ENCODE results near the gene GPR141. TPM values are rescaled to one million over a fixed set of nuclear protein-coding genes. Genes with fewer than 3 reads are reported as not detected.

GPR141 gene
- total and polyA plus RNA-seq, 12 donors: 0.17 to 2.2 (median 0.91) TPM; not detected in 3

DNA sequence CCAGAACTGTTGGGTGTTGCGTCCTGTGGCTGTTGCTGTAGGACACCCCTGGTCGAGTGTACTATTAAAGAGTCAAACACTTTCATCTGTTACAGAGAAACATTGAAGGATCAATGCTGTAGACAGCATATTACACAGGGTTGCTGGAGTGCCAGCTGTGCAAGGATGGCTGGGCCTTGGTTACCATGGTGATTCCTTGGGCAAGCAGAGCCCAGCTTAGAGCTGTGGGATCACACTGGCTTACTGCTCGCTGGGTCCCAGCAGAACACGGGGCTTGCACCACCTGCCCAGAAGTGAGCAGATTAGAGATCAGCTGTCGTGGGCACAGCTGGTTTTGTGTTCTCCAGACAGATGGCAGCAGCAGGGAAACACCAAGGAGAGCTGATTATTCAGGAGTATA lies 76.0 kb downstream of the GPR141 start:
- intact Hi-C loops (cut with DNase I): no loop called here
- DNase-seq: no peak
- WGBS, 4 donors: 59 to 66% (median 61%) methylated on average over 5 of the region's 5 CpGs
- Histone ChIP-seq H3K4me3 (no peak overlapping the region), H3K4me1 (replicated peaks in 1 of 2) (no peaks in the 10 kb centered on the region), H3K9me3 (replicated peaks in 1 of 3) (no peaks in the 10 kb centered on the region), H3K36me3 (replicated peaks in 1 of 2) (no peaks in the 10 kb centered on the region), H3K27ac (no peak overlapping the region), H3K27me3 (no peaks in the 10 kb centered on the region)
- TF ChIP-seq POLR2A (IDR thresholded peaks at IDR 0.05) (no peak), CTCF (IDR thresholded peaks at IDR 0.05) (no peak)

DNA sequence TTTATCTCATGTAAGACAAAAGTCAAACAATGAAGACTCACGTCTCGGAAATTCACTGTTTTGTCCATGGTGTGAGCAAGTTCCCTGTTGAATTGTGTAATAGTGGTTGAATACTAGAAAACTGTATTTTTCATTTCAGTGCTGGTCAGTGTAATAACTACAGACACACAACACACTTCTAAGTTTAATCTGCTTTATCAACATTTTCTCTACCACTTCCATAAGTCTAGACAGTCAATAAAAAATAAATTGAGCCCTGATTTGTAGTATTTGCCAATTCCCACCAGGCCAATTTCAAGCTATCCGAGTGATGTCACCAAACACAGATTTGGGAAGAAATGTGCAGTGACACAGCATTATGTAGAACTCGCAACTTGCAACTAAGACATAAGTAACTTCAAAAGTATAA lies 81.9 kb downstream of the GPR141 start:
- no peaks in the 10 kb centered on the region for H3K9me3 ChIP-seq (replicated peaks in 1 of 3)
- intact Hi-C loops (cut with DNase I): no loop called here
- WGBS, 4 donors: 64 to 82% (median 74%) methylated on average over 4 of the region's 4 CpGs
- TF ChIP-seq POLR2A (IDR thresholded peaks at IDR 0.05) (no peak), CTCF (IDR thresholded peaks at IDR 0.05) (no peak)
- peak overlapping the region in 1 of 5 donors; percentile 21 for H3K27ac ChIP-seq
- no peaks in the 10 kb centered on the region for H3K4me1 ChIP-seq (replicated peaks in 1 of 2)
- no peak for DNase-seq
- H3K4me3 ChIP-seq: no peak overlapping the region
- no peaks in the 10 kb centered on the region for H3K36me3 ChIP-seq (replicated peaks in 1 of 2)
- H3K27me3 ChIP-seq: no peaks in the 10 kb centered on the region

DNA sequence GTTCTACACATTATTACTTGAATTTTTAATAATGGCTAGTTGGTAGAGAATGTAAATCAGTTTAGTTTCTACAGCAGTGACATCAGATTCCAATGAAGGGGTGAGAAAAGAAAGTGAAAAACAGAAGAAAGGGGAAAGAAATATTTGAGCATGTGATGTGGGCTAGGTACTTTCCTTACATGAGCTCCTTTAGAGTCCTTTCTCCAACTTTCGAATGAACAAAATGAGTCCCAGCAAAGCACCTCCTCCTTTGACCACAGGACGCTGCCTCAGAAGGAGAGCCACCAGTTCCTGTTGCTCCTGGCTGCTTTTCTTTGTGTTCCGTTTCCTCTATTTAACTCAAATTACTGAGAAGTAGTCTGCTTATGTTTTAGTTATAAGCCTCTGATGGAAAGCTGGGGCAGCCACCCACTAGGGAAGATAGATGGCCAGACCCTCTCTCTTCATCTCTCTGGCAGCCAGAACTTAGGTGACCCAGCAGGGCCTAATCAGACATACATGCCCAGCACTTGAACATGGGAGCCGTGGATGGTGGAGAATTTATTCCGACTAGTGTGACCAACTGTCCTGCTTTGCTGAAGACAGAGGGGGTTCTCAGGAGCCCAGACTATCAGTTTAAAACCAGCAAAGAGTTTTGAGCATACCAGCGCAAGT lies 82.4 kb downstream of the GPR141 start:
- no peaks in the 10 kb centered on the region for H3K27me3 ChIP-seq
- intact Hi-C loops (cut with DNase I): no loop called here
- DNase-seq: peak in 2 of 7 donors; percentile 19 to 20
- no peak overlapping the region for H3K4me3 ChIP-seq
- TF ChIP-seq CTCF (IDR thresholded peaks at IDR 0.05) (no peak), POLR2A (IDR thresholded peaks at IDR 0.05) (no peak)
- H3K9me3 ChIP-seq (replicated peaks in 1 of 3): no peaks in the 10 kb centered on the region
- H3K27ac ChIP-seq: peak overlapping the region in 1 of 5 donors; percentile 21
- no peaks in the 10 kb centered on the region for H3K4me1 ChIP-seq (replicated peaks in 1 of 2)
- no peaks in the 10 kb centered on the region for H3K36me3 ChIP-seq (replicated peaks in 1 of 2)
- 63 to 74% (median 67%) methylated on average over 4 to 6 of the region's 6 CpGs for WGBS, 4 donors

GRCh38 chr7:37768611-37769010 lies 85.0 kb downstream of the GPR141 start:
- Histone ChIP-seq H3K4me3 (no peak overlapping the region), H3K27me3 (no peaks in the 10 kb centered on the region), H3K4me1 (replicated peaks in 1 of 2) (no peaks in the 10 kb centered on the region), H3K27ac (no peak overlapping the region), H3K9me3 (replicated peaks in 1 of 3) (no peaks in the 10 kb centered on the region), H3K36me3 (replicated peaks in 1 of 2) (no peaks in the 10 kb centered on the region)
- intact Hi-C loops (cut with DNase I): no loop called here
- TF ChIP-seq POLR2A (IDR thresholded peaks at IDR 0.05) (no peak), CTCF (IDR thresholded peaks at IDR 0.05) (no peak)
- WGBS, 4 donors: 70 to 85% (median 80%) methylated on average over 1 of the region's 1 CpG
- DNase-seq: no peak

Data from adrenal gland (tissue), 12 donors.